Dendritic cell treated with granulocyte-macrophage colony-stimulating factor and Interleukin-4, amounts not matched to agents 40 ng/mL and 50 ng/mL, for 4 days (primary cell): ENCODE data around the gene FAM151A.
"Not testable (repeated sequence)": the region's sequence is repeated elsewhere in the genome, so short reads cannot be mapped to it uniquely, and the experiment has no call there.

Source experiments
- H3K27ac Mint-ChIP-seq: one replicate; pipeline ENCODE4 v1.8.0; 2022; ENCODE audit warnings: mild to moderate bottlenecking, mixed read lengths
- H3K27me3 Mint-ChIP-seq: one replicate; pipeline ENCODE4 v1.8.0; 2022; ENCODE audit warnings: mild to moderate bottlenecking, mixed read lengths
- H3K36me3 Mint-ChIP-seq: one replicate; pipeline ENCODE4 v1.8.0; 2022; ENCODE audit warnings: low read depth, mixed read lengths
- H3K4me1 Mint-ChIP-seq: one replicate; pipeline ENCODE4 v1.8.0; 2022; ENCODE audit warnings: low read depth, mixed read lengths
- H3K4me3 Mint-ChIP-seq: one replicate; pipeline ENCODE4 v1.8.0; 2022; ENCODE audit warnings: mild to moderate bottlenecking, moderate library complexity, mixed read lengths
- H3K9me3 Mint-ChIP-seq: one replicate; pipeline ENCODE4 v1.8.0; 2022; ENCODE audit warnings: mixed read lengths
- intact Hi-C: fragments of 100-400 bp; cut with micrococcal nuclease; formaldehyde crosslinking; loops from one replicate; pipeline ENCODE4 v1.15.0; 2022

FAM151A gene

DNA sequence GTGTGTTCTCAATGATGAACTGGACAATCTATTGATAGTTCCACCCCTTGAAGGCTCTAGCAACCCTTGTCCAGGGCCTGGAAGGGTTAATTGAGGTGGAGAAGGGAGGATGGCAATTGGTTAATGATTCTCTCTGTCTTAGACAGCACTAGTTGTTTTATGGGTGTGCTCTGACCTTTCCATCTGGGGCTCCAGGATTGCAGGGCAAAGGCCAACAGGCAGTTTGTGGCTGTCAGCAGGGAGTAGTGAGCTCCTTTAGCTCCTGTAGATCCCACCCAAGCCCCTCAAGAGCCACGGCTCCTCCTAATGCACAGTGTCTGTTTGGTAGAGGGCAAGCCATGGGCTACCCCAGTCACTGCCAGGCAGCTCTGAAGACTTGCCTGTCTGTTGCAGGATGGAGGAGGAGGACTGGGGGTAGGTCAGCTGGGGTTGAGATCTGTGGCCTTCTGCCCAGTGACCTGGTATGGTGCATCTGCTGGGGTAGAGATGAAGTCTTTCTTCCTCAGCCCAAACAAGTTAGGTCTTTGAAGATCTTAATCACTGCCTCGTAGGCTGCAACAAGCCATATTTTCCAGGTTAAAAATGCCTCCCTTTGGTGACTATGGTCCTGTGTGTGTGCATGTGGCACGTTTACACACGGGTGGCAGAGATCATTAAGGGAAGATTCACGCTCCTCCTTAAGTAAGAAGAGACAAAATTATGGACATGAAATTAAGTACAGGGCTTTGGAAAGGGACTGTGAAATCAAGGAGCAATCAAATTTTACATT is 26.0 kb upstream of the FAM151A start:
- intact Hi-C loops, result no loop called here
- H3K27me3 Mint-ChIP-seq, result no peaks in the 10 kb centered on the region
- H3K9me3 Mint-ChIP-seq, result peaks cover 3% of the 10 kb centered on the region
- peaks cover 27% of the 10 kb centered on the region for H3K4me1 Mint-ChIP-seq
- H3K36me3 Mint-ChIP-seq, result no peaks in the 10 kb centered on the region
- no peak overlapping the region for H3K4me3 Mint-ChIP-seq
- no peak overlapping the region for H3K27ac Mint-ChIP-seq

DNA sequence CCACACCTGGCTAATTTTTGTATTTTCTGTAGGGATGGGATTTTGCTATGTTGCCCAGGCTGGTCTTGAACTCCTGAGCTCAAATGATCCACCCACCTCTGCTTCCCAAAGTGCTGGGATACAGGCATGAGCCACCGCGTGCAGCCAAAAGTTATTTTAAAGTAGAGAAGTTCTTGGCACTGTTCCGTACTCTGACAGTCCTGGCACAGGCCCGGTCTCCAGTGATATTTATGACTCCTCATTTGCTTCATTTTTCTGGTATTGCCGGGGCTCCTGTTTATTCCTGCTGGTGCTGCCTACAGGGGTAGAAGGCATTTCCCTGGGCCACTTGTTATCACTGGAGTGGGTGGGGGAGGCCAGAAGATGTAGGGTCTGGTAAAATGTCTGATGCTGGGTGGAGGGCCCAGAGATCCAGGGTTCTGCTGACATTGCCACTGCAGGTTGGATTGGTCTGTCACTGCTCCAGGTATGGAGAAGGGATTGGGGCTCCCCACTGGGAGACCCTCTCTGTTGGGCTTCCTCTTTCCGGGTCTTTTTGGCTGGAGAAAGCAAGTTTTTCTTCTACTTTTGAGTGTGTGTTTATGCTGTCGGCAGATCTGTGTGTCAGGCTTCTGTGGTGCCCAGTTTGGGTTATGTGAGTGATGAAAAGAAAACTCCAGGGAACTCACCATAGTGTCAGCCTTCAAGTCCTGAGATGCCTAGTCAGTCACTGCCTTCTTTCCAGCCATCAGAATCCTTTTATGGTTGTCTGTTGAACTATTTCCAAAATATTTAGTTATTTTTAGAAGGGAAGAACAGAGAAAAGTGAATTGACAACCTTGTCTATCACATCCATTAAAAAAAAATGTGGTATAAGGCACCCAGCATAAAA is 22.7 kb upstream of the FAM151A start:
- Mint-ChIP-seq H3K36me3 (no peaks in the 10 kb centered on the region), H3K4me1 (peaks cover 7% of the 10 kb centered on the region), H3K9me3 (peaks cover 21% of the 10 kb centered on the region), H3K4me3 (no peak overlapping the region), H3K27me3 (no peaks in the 10 kb centered on the region), H3K27ac (no peak overlapping the region)
- intact Hi-C loops, result no loop called here

- Mint-ChIP-seq H3K9me3 (peaks cover 21% of the 10 kb centered on the region), H3K4me1 (no peaks in the 10 kb centered on the region), H3K27me3 (no peaks in the 10 kb centered on the region), H3K4me3 (no peak overlapping the region), H3K27ac (no peak overlapping the region), H3K36me3 (no peaks in the 10 kb centered on the region)
- intact Hi-C loops, result no loop called here
Measured at GRCh38 chr1:54643736-54644135, 20.4 kb upstream of the FAM151A start.

GRCh38 chr1:54640863-54641836 is 17.8 kb upstream of the FAM151A start, which contains the start of gene MROH7:
MROH7 (plus strand) TSS chr1:54641786; CDS start chr1:54652927, 11,141 bp downstream.
- H3K36me3 Mint-ChIP-seq, result no peaks in the 10 kb centered on the region
- peaks cover 21% of the 10 kb centered on the region for H3K9me3 Mint-ChIP-seq
- H3K4me1 Mint-ChIP-seq, result no peaks in the 10 kb centered on the region
- H3K4me3 Mint-ChIP-seq, result no peak within 1 kb of the TSS
- H3K27ac Mint-ChIP-seq, result no peak within 1 kb of the TSS
- intact Hi-C loops, result no loop called here
- H3K27me3 Mint-ChIP-seq, result no peaks in the 10 kb centered on the region

GRCh38 chr1:54640361-54640760 is 17.0 kb upstream of the FAM151A start:
- Mint-ChIP-seq H3K4me3 (no peak overlapping the region), H3K9me3 (peaks cover 21% of the 10 kb centered on the region), H3K27me3 (no peaks in the 10 kb centered on the region), H3K27ac (no peak overlapping the region), H3K36me3 (no peaks in the 10 kb centered on the region), H3K4me1 (no peaks in the 10 kb centered on the region)
- intact Hi-C loops, result no loop called here

GRCh38 chr1:54636461-54637446 is 13.4 kb upstream of the FAM151A start:
- H3K36me3 Mint-ChIP-seq, H3K27ac Mint-ChIP-seq, H3K4me3 Mint-ChIP-seq, H3K4me1 Mint-ChIP-seq, H3K9me3 Mint-ChIP-seq, intact Hi-C loops, H3K27me3 Mint-ChIP-seq: not testable (repeated sequence)

DNA sequence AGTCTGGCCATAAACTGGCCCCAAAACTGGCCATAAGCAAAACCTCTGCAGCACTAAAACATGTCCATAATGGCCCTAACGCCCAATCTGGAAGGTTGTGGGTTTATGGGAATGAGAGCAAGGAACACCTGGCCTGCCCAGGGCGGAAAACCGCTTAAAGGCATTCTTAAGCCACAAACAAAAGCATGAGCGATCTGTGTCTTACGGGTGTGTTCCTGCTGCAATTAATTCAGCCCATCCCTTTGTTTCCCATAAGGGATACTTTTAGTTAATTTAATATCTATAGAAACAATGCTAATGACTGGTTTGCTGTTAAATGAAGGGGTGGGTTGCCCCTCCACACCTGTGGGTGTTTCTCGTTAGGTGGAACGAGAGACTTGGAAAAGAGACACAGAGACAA is 12.5 kb upstream of the FAM151A start:
- H3K4me3 Mint-ChIP-seq, H3K36me3 Mint-ChIP-seq, intact Hi-C loops, H3K27ac Mint-ChIP-seq, H3K9me3 Mint-ChIP-seq, H3K4me1 Mint-ChIP-seq, H3K27me3 Mint-ChIP-seq: not testable (repeated sequence)

DNA sequence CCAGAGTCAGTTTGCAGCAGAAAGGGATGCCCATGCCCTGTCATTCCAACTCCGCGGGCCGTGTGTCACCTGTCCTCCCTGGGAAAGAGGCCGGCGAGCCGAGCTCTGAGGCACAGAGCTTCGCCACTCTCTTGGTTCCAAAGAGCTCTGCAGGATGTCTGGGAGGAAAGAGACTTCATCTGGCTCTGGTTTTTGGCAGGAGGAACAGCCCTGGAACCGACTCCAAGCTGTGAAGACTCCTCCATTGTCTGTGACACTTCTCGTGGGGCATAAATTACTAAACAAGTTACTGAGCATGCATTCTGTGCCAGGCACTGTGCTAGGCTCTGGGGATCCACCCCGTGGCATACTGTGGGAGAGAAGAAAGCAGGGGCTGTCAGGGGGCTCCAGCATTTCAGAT is 3.9 kb upstream of the FAM151A start:
- Mint-ChIP-seq H3K4me3 (no peak overlapping the region), H3K27ac (no peak overlapping the region), H3K9me3 (no peaks in the 10 kb centered on the region), H3K36me3 (no peaks in the 10 kb centered on the region), H3K4me1 (no peaks in the 10 kb centered on the region), H3K27me3 (peaks cover 2% of the 10 kb centered on the region)
- intact Hi-C loops, result no loop called here

DNA sequence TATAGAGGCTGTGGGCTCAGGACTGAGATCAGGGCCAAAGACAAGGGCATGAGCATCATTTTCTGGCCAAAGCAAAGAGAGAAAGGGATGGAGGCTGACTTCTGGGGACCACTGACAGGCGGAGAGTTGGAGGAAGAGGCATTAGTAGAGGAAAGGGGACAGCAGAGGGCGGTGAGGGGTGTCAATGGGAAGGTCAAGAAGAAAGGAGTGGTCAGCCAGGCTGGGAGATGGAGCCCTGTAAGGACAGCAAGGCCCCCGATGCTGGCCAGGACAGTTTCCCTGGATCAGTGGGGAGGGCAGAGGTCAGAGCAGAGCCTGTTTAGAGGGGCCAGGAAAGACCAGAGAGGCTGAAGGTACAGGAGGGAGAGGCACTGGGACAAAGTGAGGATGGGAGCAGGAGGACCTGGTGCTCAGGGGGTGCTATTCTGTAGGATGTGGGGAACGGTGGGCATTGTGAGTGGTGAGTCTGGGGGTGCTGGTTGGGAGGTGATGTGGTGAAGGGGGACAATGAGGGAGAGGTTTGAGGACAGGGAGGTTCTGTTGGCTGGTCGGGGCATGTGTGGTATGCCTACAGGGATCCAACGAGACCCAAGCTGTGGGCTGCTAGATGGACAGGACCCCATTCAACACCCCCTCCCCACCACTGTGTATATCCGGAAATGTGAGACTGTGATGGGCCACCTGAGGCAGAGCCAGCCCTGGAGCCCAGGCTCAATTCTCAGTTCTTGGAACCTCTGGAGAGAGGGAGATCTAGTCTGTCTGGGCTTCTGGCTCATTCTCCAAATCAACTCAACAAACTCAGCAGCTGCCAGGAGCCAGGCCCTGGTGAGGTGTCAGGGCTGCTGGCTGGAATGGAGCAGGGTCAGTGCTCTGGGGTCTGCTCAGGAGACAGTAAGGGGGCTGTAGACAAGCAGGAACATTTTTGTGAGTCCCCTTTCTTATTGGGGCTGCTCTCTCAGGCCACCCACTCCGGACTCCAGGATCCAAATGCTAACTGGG is 1.4 kb upstream of the FAM151A start:
- no peak overlapping the region for H3K27ac Mint-ChIP-seq
- H3K4me3 Mint-ChIP-seq, result no peak overlapping the region
- peaks cover 2% of the 10 kb centered on the region for H3K27me3 Mint-ChIP-seq
- no peaks in the 10 kb centered on the region for H3K4me1 Mint-ChIP-seq
- no peaks in the 10 kb centered on the region for H3K9me3 Mint-ChIP-seq
- intact Hi-C loops, result no loop called here
- no peaks in the 10 kb centered on the region for H3K36me3 Mint-ChIP-seq

GRCh38 chr1:54619749-54620148 is 3.6 kb downstream of the FAM151A start:
- H3K4me1 Mint-ChIP-seq, result no peaks in the 10 kb centered on the region
- no peak overlapping the region for H3K4me3 Mint-ChIP-seq
- H3K27me3 Mint-ChIP-seq, result peaks cover 2% of the 10 kb centered on the region
- H3K27ac Mint-ChIP-seq, result no peak overlapping the region
- no peaks in the 10 kb centered on the region for H3K9me3 Mint-ChIP-seq
- intact Hi-C loops, result no loop called here
- H3K36me3 Mint-ChIP-seq, result no peaks in the 10 kb centered on the region

DNA sequence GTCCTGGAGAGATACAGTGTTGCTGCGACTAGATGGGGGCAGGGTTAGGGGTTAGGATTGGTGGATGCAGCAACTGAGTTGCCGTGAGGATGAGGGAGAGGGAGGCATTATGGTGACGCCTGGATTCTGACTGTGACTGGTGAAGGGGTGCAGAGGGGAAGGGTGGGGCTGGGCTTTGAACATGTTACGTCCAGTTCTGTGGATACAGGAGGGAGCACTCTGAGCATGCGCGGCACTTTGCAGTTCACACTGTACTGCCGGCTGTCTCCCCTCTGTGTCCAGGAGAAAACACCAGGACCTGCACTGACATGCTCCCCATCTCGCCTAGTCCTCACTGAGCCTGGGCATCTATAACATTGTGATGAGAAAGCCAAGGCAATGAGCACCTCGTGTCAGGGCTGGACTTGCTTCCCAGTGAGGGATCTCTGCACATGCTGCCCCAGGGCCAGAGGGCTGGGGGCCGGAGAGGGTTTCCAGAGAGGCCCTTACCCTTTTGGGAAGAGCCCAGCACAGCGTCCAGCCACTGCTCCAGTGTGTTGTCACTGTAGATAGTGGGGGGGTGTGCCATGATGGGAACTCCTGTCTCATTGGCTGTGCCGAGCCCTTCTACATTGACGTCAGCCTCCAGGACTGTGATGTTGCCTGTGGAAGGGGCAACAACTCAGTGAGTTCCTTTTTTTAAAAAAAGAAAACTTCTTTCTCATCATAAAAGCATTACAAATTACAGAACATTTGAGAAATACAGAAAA is 7.6 kb downstream of the FAM151A start:
- Mint-ChIP-seq H3K36me3 (no peaks in the 10 kb centered on the region), H3K27ac (no peak overlapping the region)
- intact Hi-C loops, result no loop called here

More for the DNA sequence above, 7.6 kb downstream of the FAM151A start:
- Mint-ChIP-seq H3K4me3 (no peak overlapping the region), H3K27me3 (no peaks in the 10 kb centered on the region), H3K9me3 (no peaks in the 10 kb centered on the region), H3K4me1 (no peaks in the 10 kb centered on the region)
